ENCODE measurements around the gene NMNAT3.

NMNAT3 gene

DNA sequence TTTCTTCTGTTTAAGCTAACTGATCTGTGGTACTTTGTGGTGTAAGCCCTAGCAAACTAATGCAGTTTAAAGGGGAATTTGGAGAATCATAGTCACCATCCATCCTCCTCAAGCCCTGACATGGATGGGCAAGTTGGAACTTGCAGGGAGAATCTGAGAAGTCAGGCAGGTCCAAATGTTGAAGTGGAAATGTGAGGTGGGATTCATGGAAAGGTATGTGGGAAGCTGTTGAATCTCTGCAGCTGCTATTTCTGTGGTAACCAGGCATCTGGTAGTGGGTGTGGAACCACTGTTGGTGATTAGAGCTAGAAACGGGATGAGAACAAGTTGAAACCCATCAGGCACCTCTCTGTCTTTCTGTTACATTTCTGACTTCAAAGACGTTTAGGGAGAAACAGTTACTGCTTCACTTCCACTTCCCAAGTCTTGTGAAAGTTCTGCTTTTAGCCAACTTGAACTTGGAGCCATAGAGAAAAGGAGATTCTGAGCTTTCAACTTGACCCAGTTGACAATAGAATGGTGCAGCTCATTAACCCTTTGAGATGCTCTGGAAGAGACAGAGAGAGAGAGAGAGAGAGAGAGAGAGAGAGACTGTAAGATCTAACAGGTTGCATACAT lies 38.1 kb upstream of the NMNAT3 start:
- ATAC-seq, result no peak
- TF ChIP-seq, protein P1, sequence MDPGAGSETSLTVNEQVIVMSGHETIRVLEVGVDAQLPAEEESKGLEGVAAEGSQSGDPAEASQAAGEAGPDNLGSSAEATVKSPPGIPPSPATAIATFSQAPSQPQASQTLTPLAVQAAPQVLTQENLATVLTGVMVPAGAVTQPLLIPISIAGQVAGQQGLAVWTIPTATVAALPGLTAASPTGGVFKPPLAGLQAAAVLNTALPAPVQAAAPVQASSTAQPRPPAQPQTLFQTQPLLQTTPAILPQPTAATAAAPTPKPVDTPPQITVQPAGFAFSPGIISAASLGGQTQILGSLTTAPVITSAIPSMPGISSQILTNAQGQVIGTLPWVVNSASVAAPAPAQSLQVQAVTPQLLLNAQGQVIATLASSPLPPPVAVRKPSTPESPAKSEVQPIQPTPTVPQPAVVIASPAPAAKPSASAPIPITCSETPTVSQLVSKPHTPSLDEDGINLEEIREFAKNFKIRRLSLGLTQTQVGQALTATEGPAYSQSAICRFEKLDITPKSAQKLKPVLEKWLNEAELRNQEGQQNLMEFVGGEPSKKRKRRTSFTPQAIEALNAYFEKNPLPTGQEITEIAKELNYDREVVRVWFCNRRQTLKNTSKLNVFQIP (CRISPR knock-in tag; IDR thresholded peaks at IDR 0.05; ENCODE audit: borderline replicate concordance, low read depth), result no peak
- TF ChIP-seq OSR1 (CRISPR knock-in tag; IDR thresholded peaks at IDR 0.05) (no peak), ZNF8 (CRISPR knock-in tag; IDR thresholded peaks at IDR 0.05) (no peak), ZC3H10 (CRISPR knock-in tag; IDR thresholded peaks at IDR 0.05) (no peak), RARB (CRISPR knock-in tag; IDR thresholded peaks at IDR 0.05) (no peak), BACH2 (CRISPR knock-in tag; IDR thresholded peaks at IDR 0.05; ENCODE audit: borderline replicate concordance) (no peak), SNAI2 (CRISPR knock-in tag; IDR thresholded peaks at IDR 0.05) (no peak), ZFP30 (CRISPR knock-in tag; IDR thresholded peaks at IDR 0.05) (no peak), CSDC2 (CRISPR knock-in tag; IDR thresholded peaks at IDR 0.05) (no peak), TOX (CRISPR knock-in tag; IDR thresholded peaks at IDR 0.05; ENCODE audit: borderline replicate concordance) (no peak), ZNF70 (CRISPR knock-in tag; IDR thresholded peaks at IDR 0.05) (no peak), ESRRG (CRISPR knock-in tag; IDR thresholded peaks at IDR 0.05) (no peak), GLIS3 (CRISPR knock-in tag; IDR thresholded peaks at IDR 0.05) (no peak), ZFP3 (CRISPR knock-in tag; IDR thresholded peaks at IDR 0.05) (no peak), ISL1 (CRISPR knock-in tag; IDR thresholded peaks at IDR 0.05) (no peak), ARNTL (CRISPR knock-in tag; IDR thresholded peaks at IDR 0.05; ENCODE audit: borderline replicate concordance, low read depth) (no peak), ZNF565 (CRISPR knock-in tag; conservative IDR thresholded peaks at IDR 0.05; ENCODE audit: low read depth) (no peak)
- TF ChIP-seq, protein P2, sequence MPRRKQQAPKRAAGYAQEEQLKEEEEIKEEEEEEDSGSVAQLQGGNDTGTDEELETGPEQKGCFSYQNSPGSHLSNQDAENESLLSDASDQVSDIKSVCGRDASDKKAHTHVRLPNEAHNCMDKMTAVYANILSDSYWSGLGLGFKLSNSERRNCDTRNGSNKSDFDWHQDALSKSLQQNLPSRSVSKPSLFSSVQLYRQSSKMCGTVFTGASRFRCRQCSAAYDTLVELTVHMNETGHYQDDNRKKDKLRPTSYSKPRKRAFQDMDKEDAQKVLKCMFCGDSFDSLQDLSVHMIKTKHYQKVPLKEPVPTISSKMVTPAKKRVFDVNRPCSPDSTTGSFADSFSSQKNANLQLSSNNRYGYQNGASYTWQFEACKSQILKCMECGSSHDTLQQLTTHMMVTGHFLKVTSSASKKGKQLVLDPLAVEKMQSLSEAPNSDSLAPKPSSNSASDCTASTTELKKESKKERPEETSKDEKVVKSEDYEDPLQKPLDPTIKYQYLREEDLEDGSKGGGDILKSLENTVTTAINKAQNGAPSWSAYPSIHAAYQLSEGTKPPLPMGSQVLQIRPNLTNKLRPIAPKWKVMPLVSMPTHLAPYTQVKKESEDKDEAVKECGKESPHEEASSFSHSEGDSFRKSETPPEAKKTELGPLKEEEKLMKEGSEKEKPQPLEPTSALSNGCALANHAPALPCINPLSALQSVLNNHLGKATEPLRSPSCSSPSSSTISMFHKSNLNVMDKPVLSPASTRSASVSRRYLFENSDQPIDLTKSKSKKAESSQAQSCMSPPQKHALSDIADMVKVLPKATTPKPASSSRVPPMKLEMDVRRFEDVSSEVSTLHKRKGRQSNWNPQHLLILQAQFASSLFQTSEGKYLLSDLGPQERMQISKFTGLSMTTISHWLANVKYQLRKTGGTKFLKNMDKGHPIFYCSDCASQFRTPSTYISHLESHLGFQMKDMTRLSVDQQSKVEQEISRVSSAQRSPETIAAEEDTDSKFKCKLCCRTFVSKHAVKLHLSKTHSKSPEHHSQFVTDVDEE (CRISPR knock-in tag; IDR thresholded peaks at IDR 0.05), result no peak
- TF ChIP-seq, protein P3, sequence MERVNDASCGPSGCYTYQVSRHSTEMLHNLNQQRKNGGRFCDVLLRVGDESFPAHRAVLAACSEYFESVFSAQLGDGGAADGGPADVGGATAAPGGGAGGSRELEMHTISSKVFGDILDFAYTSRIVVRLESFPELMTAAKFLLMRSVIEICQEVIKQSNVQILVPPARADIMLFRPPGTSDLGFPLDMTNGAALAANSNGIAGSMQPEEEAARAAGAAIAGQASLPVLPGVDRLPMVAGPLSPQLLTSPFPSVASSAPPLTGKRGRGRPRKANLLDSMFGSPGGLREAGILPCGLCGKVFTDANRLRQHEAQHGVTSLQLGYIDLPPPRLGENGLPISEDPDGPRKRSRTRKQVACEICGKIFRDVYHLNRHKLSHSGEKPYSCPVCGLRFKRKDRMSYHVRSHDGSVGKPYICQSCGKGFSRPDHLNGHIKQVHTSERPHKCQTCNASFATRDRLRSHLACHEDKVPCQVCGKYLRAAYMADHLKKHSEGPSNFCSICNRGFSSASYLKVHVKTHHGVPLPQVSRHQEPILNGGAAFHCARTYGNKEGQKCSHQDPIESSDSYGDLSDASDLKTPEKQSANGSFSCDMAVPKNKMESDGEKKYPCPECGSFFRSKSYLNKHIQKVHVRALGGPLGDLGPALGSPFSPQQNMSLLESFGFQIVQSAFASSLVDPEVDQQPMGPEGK (CRISPR knock-in tag; IDR thresholded peaks at IDR 0.05; ENCODE audit: borderline replicate concordance), result no peak

DNA sequence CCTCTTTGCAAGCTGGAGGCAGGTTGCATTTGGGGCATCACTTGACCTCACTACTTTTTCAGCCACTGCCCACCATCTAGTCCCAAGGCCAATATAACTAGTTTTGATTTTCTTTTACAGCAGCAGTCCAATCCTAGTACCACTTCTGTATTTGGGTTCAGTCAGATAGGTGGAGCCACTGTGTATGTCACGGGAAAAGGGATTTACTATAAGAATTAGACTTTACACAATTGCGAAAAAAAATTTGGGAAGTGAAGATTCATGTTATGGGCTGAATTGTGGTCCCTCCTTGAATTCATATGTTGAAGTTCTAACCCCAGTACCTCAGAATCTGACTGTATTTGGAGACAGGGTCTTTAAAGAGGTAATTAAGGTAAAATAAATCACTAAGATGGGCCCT lies 37.4 kb upstream of the NMNAT3 start:
- no peak for ATAC-seq
- TF ChIP-seq TOX (CRISPR knock-in tag; IDR thresholded peaks at IDR 0.05; ENCODE audit: borderline replicate concordance), result no peak
- TF ChIP-seq CSDC2 (CRISPR knock-in tag; IDR thresholded peaks at IDR 0.05), result no peak
- no peak for TF ChIP-seq PPARA (CRISPR knock-in tag; IDR thresholded peaks at IDR 0.05; ENCODE audit: borderline replicate concordance)
- TF ChIP-seq, protein P1 (CRISPR knock-in tag; IDR thresholded peaks at IDR 0.05; ENCODE audit: borderline replicate concordance, low read depth), result no peak
- no peak for TF ChIP-seq TCF4 (CRISPR knock-in tag; IDR thresholded peaks at IDR 0.05; ENCODE audit: borderline replicate concordance)
- TF ChIP-seq, protein P3 (CRISPR knock-in tag; IDR thresholded peaks at IDR 0.05; ENCODE audit: borderline replicate concordance), result no peak
- no peak for TF ChIP-seq GLIS3 (CRISPR knock-in tag; IDR thresholded peaks at IDR 0.05)
- TF ChIP-seq ARNTL (CRISPR knock-in tag; IDR thresholded peaks at IDR 0.05; ENCODE audit: borderline replicate concordance, low read depth), result no peak
- no peak for TF ChIP-seq OSR1 (CRISPR knock-in tag; IDR thresholded peaks at IDR 0.05)
- TF ChIP-seq ZFP30 (CRISPR knock-in tag; IDR thresholded peaks at IDR 0.05), result no peak
- no peak for TF ChIP-seq ISL1 (CRISPR knock-in tag; IDR thresholded peaks at IDR 0.05)
- TF ChIP-seq, protein P4, sequence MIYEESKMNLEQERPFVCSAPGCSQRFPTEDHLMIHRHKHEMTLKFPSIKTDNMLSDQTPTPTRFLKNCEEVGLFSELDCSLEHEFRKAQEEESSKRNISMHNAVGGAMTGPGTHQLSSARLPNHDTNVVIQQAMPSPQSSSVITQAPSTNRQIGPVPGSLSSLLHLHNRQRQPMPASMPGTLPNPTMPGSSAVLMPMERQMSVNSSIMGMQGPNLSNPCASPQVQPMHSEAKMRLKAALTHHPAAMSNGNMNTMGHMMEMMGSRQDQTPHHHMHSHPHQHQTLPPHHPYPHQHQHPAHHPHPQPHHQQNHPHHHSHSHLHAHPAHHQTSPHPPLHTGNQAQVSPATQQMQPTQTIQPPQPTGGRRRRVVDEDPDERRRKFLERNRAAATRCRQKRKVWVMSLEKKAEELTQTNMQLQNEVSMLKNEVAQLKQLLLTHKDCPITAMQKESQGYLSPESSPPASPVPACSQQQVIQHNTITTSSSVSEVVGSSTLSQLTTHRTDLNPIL (CRISPR knock-in tag; IDR thresholded peaks at IDR 0.05; ENCODE audit: low read depth), result no peak
- no peak for TF ChIP-seq ZNF565 (CRISPR knock-in tag; conservative IDR thresholded peaks at IDR 0.05; ENCODE audit: low read depth)
- TF ChIP-seq ZFP3 (CRISPR knock-in tag; IDR thresholded peaks at IDR 0.05), result no peak
- TF ChIP-seq, protein P5, sequence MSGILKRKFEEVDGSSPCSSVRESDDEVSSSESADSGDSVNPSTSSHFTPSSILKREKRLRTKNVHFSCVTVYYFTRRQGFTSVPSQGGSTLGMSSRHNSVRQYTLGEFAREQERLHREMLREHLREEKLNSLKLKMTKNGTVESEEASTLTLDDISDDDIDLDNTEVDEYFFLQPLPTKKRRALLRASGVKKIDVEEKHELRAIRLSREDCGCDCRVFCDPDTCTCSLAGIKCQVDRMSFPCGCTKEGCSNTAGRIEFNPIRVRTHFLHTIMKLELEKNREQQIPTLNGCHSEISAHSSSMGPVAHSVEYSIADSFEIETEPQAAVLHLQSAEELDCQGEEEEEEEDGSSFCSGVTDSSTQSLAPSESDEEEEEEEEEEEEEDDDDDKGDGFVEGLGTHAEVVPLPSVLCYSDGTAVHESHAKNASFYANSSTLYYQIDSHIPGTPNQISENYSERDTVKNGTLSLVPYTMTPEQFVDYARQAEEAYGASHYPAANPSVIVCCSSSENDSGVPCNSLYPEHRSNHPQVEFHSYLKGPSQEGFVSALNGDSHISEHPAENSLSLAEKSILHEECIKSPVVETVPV (CRISPR knock-in tag; IDR thresholded peaks at IDR 0.05), result no peak
- TF ChIP-seq ZNF8 (CRISPR knock-in tag; IDR thresholded peaks at IDR 0.05), result no peak
- no peak for TF ChIP-seq SNAI2 (CRISPR knock-in tag; IDR thresholded peaks at IDR 0.05)

All from SK-N-SH treated with all-trans-retinoic acid at 6 μM for 48 hours (cell line).